AG09309 (cell line): ENCODE results near the gene NMNAT3.

Experiments used
- DNase-seq: peaks from one replicate; pipeline ENCODE4 v3.0.0-alpha.2; 2010; ENCODE audit warnings: low read depth
- H3K4me3 ChIP-seq: 2 replicates; pipeline ENCODE4 v1.5.1; 2011; ENCODE audit warnings: mild to moderate bottlenecking, low read depth, low read length, moderate library complexity; ENCODE audit not compliant: control insufficient read depth
- CTCF ChIP-seq: IDR thresholded peaks from 2 replicates; pipeline ENCODE4 v1.5.1; 2011; ENCODE audit warnings: mild to moderate bottlenecking, low read depth, low read length, inconsistent platforms; ENCODE audit not compliant: insufficient read depth, control insufficient read depth; ENCODE audit errors: missing control alignments

Gene NMNAT3

GRCh38 chr3:139679220-139679775, 1.5 kb upstream of the NMNAT3 start:
- no peak overlapping the region for H3K4me3 ChIP-seq
- DNase-seq = no peak

GRCh38 chr3:139676632-139677387, 962 bp downstream of the NMNAT3 start:
- H3K4me3 ChIP-seq = no peak overlapping the region
- no peak for DNase-seq
- no peak for TF ChIP-seq CTCF

More at GRCh38 chr3:139679220-139679775, 1.5 kb upstream of the NMNAT3 start:
- TF ChIP-seq CTCF = no peak

GRCh38 chr3:139676108-139676507, 1.7 kb downstream of the NMNAT3 start:
- no peak for TF ChIP-seq CTCF
- no peak overlapping the region for H3K4me3 ChIP-seq
- DNase-seq = no peak

DNA sequence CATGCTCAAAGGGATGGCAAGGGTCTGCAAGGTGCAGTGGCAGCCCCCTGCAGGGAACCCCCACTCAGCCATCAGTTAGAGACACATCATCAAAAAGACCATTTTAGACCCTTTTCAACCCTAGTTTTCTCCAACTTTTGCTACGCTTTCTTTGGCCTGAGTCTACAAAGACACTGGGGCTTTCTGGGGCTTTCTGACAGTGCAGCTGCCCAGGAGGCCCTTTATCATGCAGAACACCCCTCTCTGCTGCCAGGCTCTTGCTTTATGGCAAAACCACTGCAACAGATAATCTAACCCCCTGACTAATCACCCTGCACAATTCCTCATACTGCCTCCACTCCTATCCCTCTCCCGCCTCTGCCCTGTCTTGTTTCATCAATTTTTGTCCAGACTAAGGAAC, 2.4 kb downstream of the NMNAT3 start:
- DNase-seq = no peak
- no peak for TF ChIP-seq CTCF
- no peak overlapping the region for H3K4me3 ChIP-seq

GRCh38 chr3:139674571-139675260, 3.1 kb downstream of the NMNAT3 start:
- DNase-seq = no peak
- no peak for TF ChIP-seq CTCF

DNA sequence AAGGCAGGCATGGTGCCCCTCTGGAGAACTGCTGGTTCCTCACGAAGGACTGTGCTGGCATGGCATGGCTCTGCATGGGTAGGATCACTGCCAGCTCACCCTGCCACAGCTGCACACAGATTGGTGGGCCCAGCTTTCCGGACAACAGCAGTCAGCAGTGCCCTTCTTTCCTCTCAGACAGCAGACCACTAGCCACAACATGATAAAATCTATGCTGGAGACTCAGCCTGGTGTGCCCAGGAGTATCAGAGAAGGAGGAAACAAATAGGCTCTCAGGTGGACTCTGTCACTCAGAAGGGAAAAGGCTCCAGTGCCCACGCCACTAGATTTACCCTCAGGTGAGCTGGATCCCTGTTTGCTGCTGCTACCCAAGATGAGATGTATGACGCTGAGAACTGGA, 4.9 kb downstream of the NMNAT3 start:
- DNase-seq = no peak
- no peak overlapping the region for H3K4me3 ChIP-seq
- TF ChIP-seq CTCF = no peak

More at GRCh38 chr3:139674571-139675260, 3.1 kb downstream of the NMNAT3 start:
- no peak overlapping the region for H3K4me3 ChIP-seq
